Panc1 (cell line): ENCODE results near the gene SGIP1. TPM values are rescaled to one million over a fixed set of nuclear protein-coding genes. Genes with fewer than 3 reads are reported as not detected.

Source experiments
- ATAC-seq: fragments of 200-7000 bp; cut with Tn5 transposase; 2 replicates; pipeline ENCODE4 v1.9.1; 2020; ENCODE audit warnings: mild to moderate bottlenecking, moderate library complexity
- BruUV-seq: library from RNA; stranded (reverse); fragments of 400-500 nt; replicated peaks from 2 replicates; lab custom pipeline; 2021; lab: Mats Ljungman, UMichigan
- CTCF ChIA-PET: fragments of 300-600 bp; sonication (Branson Sonifier 250); formaldehyde crosslinking; loops from one replicate; lab custom pipeline; 2022; ENCODE audit warnings: antibody characterized with exemption; lab: Charles Lee
- POLR2A ChIA-PET: fragments of 300-600 bp; sonication (Branson Sonifier 250); formaldehyde crosslinking; loops from one replicate; lab custom pipeline; 2022; ENCODE audit warnings: antibody characterized with exemption; lab: Charles Lee
- DNase-seq: peaks from one replicate; pipeline ENCODE4 v3.0.0-alpha.2; 2010; ENCODE audit warnings: low read depth, low spot score
- H3K27ac ChIP-seq: 2 replicates; pipeline ENCODE4 v1.5.1; 2011; ENCODE audit warnings: mild to moderate bottlenecking, low read length, inconsistent platforms
- H3K27me3 ChIP-seq: fragments of 200-500 bp; sonication (Bioruptor generic); 2 replicates; pipeline ENCODE4 v1.6.0; 2014; ENCODE audit warnings: low read length, inconsistent platforms; ENCODE audit not compliant: control insufficient read depth, insufficient read depth
- H3K36me3 ChIP-seq: fragments of 200-500 bp; sonication (Bioruptor generic); 2 replicates; pipeline ENCODE4 v1.5.1; 2014; ENCODE audit warnings: inconsistent platforms, mild to moderate bottlenecking, low read length, moderate library complexity; ENCODE audit not compliant: control insufficient read depth, insufficient read depth
- H3K4me1 ChIP-seq: 2 replicates; pipeline ENCODE4 v1.5.1; 2011; ENCODE audit warnings: inconsistent platforms, mild to moderate bottlenecking, low read length, moderate library complexity; ENCODE audit not compliant: control insufficient read depth, insufficient read depth
- H3K4me3 ChIP-seq, 2 experiments: 2 replicates each; pipeline ENCODE4 v1.5.1; 2011 to 2012; ENCODE audit warnings: low read depth in 2 of 2, low read length in 2 of 2, mild to moderate bottlenecking in 2 of 2, inconsistent platforms in 1 of 2, moderate library complexity in 1 of 2
- H3K9me3 ChIP-seq: fragments of 200-500 bp; sonication (Bioruptor generic); 2 replicates; pipeline ENCODE4 v1.5.1; 2014; ENCODE audit warnings: low read depth, mild to moderate bottlenecking, inconsistent platforms, low read length, moderate library complexity; ENCODE audit not compliant: control insufficient read depth, insufficient read depth
- CTCF ChIP-seq: fragments of 450-650 bp; IDR thresholded peaks from 2 replicates; pipeline ENCODE4 v1.5.1; 2017; ENCODE audit warnings: mild to moderate bottlenecking
- POLR2AphosphoS5 ChIP-seq: IDR thresholded peaks from 2 replicates; pipeline ENCODE4 v1.6.1; 2012; ENCODE audit warnings: mild to moderate bottlenecking, low read depth, low read length, moderate library complexity
- REST ChIP-seq, 2 experiments: IDR thresholded peaks; 2 replicates each; pipeline ENCODE4 v1.6.1; 2011 to 2012; ENCODE audit warnings: low read depth in 2 of 2, control low read depth in 1 of 2, low read length in 1 of 2, mild to moderate bottlenecking in 1 of 2, moderate library complexity in 1 of 2; ENCODE audit not compliant: insufficient read depth in 1 of 2
- SIN3A ChIP-seq: IDR thresholded peaks from 2 replicates; pipeline ENCODE4 v1.6.1; 2012; ENCODE audit warnings: low read depth, mild to moderate bottlenecking, low read length, moderate library complexity, borderline replicate concordance; ENCODE audit not compliant: insufficient read depth
- TCF7L2 ChIP-seq: IDR thresholded peaks from 2 replicates; pipeline ENCODE4 v1.6.1; 2011; ENCODE audit warnings: mild to moderate bottlenecking, low read depth, low read length, inconsistent platforms
- in situ Hi-C: cut with HindIII; loops from 2 replicates; pipeline ENCODE4 v1.10.0; 2016; ENCODE audit warnings: low sequenced_read_pairs, low pct_unique_long_range_greater_than_20kb
- intact Hi-C: fragments of 100-400 bp; cut with micrococcal nuclease; formaldehyde crosslinking; loops from one replicate; pipeline ENCODE4 v1.10.0; 2022; ENCODE audit not compliant: unreplicated experiment
- total RNA-seq: library from RNA; stranded (reverse); gene quantifications from one replicate; pipeline ENCODE4 v1.2.1, GENCODE V29; 2021; ENCODE audit not compliant: unreplicated experiment

Gene SGIP1
- total RNA-seq, 1 experiment from 2014 or later, result 1.6 TPM

GRCh38 chr1:66777831-66778230 is 243.9 kb downstream of the SGIP1 start:
- H3K36me3 ChIP-seq, result no peaks in the 10 kb centered on the region
- no peaks in the 10 kb centered on the region for H3K9me3 ChIP-seq
- H3K27me3 ChIP-seq, result peaks cover 2% of the 10 kb centered on the region; the same call in 1 of the 2 replicates
- no peak overlapping the region for H3K27ac ChIP-seq
- no TSS peak for BruUV-seq
- ChIA-PET CTCF (no interaction called here), POLR2A (no interaction called here)
- TF ChIP-seq REST (IDR thresholded peaks at IDR 0.05; ENCODE audit: insufficient read depth in 1 of 2, low read depth in 2 of 2, low read length in 1 of 2) (no peak), TCF7L2 (no peak), SIN3A (no peak), CTCF (no peak), POLR2AphosphoS5 (no peak)
- intact Hi-C loops, result no loop called here
- in situ Hi-C loops, result no loop called here
- ATAC-seq, result no peak
- no peak for DNase-seq
- no peak overlapping the region for H3K4me3 ChIP-seq
- H3K4me1 ChIP-seq, result no peaks in the 10 kb centered on the region

- Histone ChIP-seq H3K27ac (no peak overlapping the region), H3K27me3 (peaks cover 2% of the 10 kb centered on the region; the same call in 1 of the 2 replicates), H3K4me3 (no peak overlapping the region), H3K4me1 (no peaks in the 10 kb centered on the region), H3K9me3 (no peaks in the 10 kb centered on the region), H3K36me3 (no peaks in the 10 kb centered on the region)
- no peak for TF ChIP-seq POLR2AphosphoS5
- no peak for TF ChIP-seq CTCF
- TF ChIP-seq SIN3A, result no peak
- TF ChIP-seq REST (IDR thresholded peaks at IDR 0.05; ENCODE audit: insufficient read depth in 1 of 2, low read depth in 2 of 2, low read length in 1 of 2), result no peak
- no peak for TF ChIP-seq TCF7L2
- ChIA-PET POLR2A (no interaction called here), CTCF (no interaction called here)
- intact Hi-C loops (no loop called here), in situ Hi-C loops (no loop called here)
- ATAC-seq (no peak), DNase-seq (no peak)
- BruUV-seq, result no TSS peak
Measured at GRCh38 chr1:66778266-66778665, 244.3 kb downstream of the SGIP1 start.
